GM12878 (cell line): Measurements from ENCODE around the gene BEAN1.
A peak's percentile ranks its signal among the peaks of the same experiment; 100 is the strongest.

Experiments used
- CHD4 ChIP-seq: fragments of 200-600 bp; sonication (generic); IDR thresholded peaks from 2 replicates; pipeline ENCODE4 v1.6.1; 2016; ENCODE audit warnings: mild to moderate bottlenecking
- CTCF ChIP-seq, 3 experiments: IDR thresholded peaks in 2 of 3; conservative IDR thresholded peaks in 1 of 3; 2 replicates each; pipeline ENCODE4 v1.5.1; 2011; ENCODE audit warnings: low read depth in 3 of 3, low read length in 3 of 3, mild to moderate bottlenecking in 3 of 3, control low read depth in 2 of 3, moderate library complexity in 2 of 3, inconsistent platforms in 1 of 3, mixed read lengths in 1 of 3; ENCODE audit not compliant: control insufficient read depth in 2 of 3, insufficient read depth in 1 of 3; ENCODE audit errors: extremely low read depth in 1 of 3
- JUNB ChIP-seq: IDR thresholded peaks from 2 replicates; pipeline ENCODE4 v1.6.1; 2016; ENCODE audit warnings: antibody characterized with exemption, mild to moderate bottlenecking
- NFIC ChIP-seq: IDR thresholded peaks from 2 replicates; pipeline ENCODE4 v1.6.1; 2012; ENCODE audit warnings: low read depth, mild to moderate bottlenecking, inconsistent platforms, low read length, moderate library complexity
- NFXL1 ChIP-seq: fragments of 450-650 bp; IDR thresholded peaks from 2 replicates; pipeline ENCODE4 v1.6.1; 2017; ENCODE audit warnings: antibody characterized with exemption, mild to moderate bottlenecking, borderline replicate concordance
- RB1 ChIP-seq: fragments of 450-650 bp; formaldehyde crosslinking; IDR thresholded peaks from 2 replicates; pipeline ENCODE4 v1.6.1; 2017; ENCODE audit warnings: mild to moderate bottlenecking, borderline replicate concordance
- ZNF384 ChIP-seq: IDR thresholded peaks from 2 replicates; pipeline ENCODE4 v1.6.1; 2012; ENCODE audit warnings: low read depth, mild to moderate bottlenecking, low read length, improper control_type of control experiment, borderline replicate concordance

- TF ChIP-seq CTCF (IDR thresholded peaks at IDR 0.05 in 2 of 3, conservative IDR thresholded peaks at IDR 0.05 in 1 of 3; ENCODE audit: control insufficient read depth in 2 of 3, extremely low read depth in 1 of 3, insufficient read depth in 1 of 3, low read depth in 3 of 3, low read length in 3 of 3) (peak; percentile 96 to 99 (median 98)), ZNF384 (no peak), JUNB (no peak), NFIC (no peak), RB1 (no peak), NFXL1 (no peak), CHD4 (no peak)
Measured at GRCh38 chr16:66483689-66484452, 56.8 kb downstream of the BEAN1 start.
